Adipose tissue (tissue), 3 donors: Measurements from ENCODE around the gene TLE3. TPM values are rescaled to one million over a fixed set of nuclear protein-coding genes. Genes with fewer than 3 reads are reported as not detected.

ENCODE experiments used
- H3K27ac ChIP-seq: one replicate; pipeline ENCODE4 v1.5.1; 2013; ENCODE audit warnings: low read depth, low read length
- WGBS, 3 donors: extraction: QIAGEN DNeasy Blood & Tissue Kit; methylation state at CpG; one replicate each; pipeline ENCODE4 v1.1.7; 2013; 5-methylcytosine and 5-hydroxymethylcytosine counted together
- polyA plus RNA-seq, 3 donors: library from polyadenylated mRNA; stranded (reverse); fragments of 200-250 nt; gene quantifications; one replicate each; pipeline ENCODE4 v1.2.3, GENCODE V29; 2013
- donor health status: healthy with polysubstance abuse.
- donor health status: Bipolar disorder and iron deficiency.
- donor health status: healthy.

Gene TLE3
- polyA plus RNA-seq, 3 donors = 6.0 to 34.2 (median 31.4) TPM

DNA sequence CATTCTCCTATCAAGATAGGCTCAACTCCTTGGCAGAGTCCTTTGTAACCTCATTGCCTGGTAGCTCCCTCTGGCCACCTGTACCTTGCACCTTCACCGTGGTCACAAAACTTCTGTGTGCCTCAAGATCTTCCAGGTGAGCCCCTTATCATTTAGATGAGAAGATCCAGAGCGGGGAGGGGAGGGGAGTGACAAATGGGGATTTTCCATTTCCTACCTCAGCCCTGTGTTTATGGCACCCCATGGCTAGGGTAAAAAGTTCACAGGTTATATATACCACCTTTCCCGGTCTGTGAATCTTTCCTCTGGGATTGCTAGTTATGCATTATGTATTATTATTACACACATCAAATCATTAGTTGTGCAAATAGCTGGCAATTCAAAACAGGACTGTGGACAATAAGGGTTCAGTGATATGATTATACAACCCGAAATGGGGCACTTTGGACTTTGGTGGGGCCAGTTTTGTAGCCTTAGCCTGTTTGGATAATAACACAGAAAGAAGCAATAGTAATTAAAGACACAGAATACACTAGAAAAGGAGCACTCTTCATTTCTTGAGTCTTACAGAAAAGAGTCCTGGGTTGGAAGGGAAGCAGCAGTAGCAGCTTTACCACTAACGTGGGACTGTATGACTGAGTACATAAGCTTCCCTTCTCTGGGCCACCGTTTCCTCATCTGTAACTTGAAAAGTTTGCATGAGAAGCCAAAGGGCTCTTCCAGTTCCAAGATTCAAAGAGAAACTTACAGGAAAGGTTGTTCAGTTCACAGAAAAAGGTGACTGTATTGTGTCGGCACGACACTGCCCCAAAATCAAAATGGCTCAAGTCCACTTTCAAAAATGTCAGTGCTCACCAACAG is 7.1 kb downstream of the TLE3 start:
- H3K27ac ChIP-seq = no peak overlapping the region
- WGBS, 3 donors = 83 to 89% (median 88%) methylated on average over 8 of the region's 8 CpGs

DNA sequence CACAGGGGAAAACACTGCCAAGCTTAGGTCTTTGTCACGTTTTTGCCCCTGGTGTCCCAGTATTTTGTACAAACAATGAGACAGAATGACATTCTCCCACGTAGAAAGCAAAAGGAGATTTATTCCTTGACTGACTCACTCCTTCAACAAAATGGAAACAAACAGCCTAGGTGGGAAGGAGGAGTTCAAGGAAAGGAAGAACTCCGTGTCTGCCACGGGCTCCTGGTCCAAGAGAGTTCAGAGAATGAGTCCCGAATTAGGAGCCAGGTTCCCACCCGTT is 8.1 kb downstream of the TLE3 start:
- H3K27ac ChIP-seq = no peak overlapping the region
- WGBS, 3 donors = 61 to 82% (median 70%) methylated on average over 6 of the region's 6 CpGs

DNA sequence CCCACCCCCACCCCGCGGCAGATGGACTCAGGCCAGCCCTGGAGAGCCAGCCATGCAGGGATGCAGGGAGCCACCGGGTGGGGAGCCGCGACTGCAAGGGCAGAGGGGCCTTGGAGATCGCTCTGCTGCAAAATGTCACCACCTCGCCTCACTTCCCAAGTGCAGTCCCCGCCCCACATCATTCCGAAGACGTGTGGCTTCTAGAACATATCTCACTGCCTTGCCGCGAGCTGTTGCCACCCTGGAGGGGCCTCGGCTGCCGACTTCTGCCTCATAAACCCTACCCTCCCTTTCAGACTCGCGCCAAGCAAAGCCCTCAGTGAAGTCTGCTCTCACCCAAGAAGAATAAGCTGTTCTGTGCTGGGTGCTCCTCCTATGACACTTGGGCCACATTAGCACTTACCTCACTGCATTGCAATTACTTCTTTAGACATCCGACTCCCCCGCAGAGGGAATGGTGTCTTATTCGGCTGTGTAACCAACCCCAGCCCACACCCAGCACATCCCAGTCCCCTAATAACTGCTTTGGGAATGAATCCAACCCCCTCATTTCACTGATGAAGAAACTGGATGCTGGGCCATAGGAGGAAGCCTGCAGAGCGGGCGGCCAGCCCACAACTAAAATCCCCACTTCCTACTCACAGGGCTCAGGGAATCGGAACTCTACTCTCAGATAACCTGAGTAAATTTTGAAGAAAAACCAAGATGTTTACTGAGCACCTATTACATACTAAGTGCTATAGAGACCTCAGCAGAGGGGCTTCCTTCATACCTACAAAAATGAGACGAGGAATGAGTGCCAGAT is 8.6 kb downstream of the TLE3 start:
- WGBS, 3 donors = 58 to 73% (median 58%) methylated on average over 22 to 23 of the region's 23 CpGs
- no peak overlapping the region for H3K27ac ChIP-seq

DNA sequence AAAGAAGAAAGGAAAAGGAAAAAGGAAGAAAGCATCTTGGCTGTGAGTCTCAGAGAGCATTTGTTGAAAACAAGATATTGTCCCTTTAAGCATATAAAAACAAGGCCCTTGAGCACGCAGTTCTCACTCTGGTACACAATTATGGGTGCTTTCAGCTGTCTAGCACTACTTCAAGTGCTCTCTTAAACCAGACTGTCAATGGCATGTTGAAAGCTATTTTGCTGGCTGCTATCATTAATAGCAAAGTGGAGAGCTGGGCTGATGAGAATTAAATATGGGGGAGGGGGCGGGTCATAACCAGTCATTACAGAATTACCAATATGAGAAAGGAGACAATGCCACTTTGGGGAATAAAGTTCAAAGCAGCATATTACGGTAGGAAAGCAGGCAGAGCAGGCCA is 9.3 kb downstream of the TLE3 start:
- H3K27ac ChIP-seq = no peak overlapping the region
- WGBS, 3 donors = 64 to 83% (median 76%) methylated on average over 3 of the region's 3 CpGs

DNA sequence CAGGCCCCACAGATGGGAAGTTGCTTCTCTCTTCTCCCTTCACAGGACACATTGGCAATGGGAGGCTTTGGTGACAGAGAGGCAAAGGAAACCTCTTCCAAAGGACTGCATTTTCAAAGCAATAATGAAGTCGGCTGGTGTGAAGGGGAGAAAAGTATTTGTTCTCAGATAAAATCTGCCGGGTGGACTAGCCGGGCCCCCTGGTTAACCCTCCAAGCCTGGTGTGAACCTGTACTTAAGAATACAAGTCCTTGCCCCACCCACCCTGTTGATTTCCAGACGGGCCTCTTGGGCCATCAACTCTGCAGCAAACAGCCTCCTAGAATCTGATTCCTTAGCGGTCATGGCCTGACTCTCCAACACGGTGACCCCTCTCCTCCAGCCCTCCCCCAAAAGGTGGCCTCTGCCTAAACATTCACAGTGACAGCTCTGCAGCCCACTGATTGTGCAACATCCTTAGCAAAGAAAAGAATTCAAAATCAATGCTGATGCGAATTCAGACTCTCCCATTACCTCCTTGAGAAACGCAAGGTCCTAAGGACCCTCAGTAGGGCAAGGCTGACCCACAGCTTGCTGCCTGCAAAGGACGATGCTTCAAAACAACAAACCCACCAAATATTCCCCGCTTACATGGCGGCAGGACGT is 9.9 kb downstream of the TLE3 start:
- 75 to 89% (median 77%) methylated on average over 12 of the region's 12 CpGs for WGBS, 3 donors
- H3K27ac ChIP-seq = no peak overlapping the region

DNA sequence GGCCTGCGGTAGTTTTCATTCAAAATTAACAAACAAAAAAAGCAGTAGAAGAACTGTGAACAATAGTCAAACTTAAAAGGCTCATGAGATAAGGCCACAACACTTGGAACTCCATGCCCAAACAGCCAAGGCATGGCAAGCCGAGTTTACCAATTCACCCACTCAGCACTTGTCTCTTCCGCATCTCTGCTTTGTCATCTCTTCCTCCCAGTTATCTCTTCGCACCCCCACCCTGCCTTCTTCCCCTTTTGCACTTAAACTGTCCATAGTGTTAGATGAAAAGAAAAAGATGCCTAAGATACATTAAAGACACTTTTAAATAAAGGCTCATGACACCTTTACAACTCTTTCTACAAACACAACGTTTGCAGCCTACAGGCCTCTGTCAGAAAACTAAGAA is 11.1 kb downstream of the TLE3 start:
- 58 to 84% (median 62%) methylated on average over 5 of the region's 5 CpGs for WGBS, 3 donors
- no peak overlapping the region for H3K27ac ChIP-seq

DNA sequence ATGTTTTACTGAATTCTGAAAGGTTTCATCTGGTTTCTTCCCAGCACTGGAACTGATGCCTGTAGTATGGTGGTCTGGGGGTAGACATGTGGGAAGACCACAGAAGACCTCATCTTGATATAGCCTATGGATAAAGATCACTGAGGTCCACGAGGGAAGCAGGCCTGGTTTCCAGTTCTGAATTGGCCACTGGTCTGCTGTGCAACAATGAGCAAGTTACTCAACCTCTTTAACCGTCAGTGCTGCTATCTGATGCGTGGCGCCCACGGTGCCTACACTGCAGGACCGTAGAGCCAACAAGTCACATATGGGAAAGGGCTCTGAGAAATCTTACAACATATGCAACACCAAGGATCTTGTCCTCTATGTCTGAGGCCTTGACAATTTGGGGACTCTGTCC is 13.3 kb downstream of the TLE3 start:
- WGBS, 3 donors = 79 to 95% (median 85%) methylated on average over 6 of the region's 6 CpGs

DNA sequence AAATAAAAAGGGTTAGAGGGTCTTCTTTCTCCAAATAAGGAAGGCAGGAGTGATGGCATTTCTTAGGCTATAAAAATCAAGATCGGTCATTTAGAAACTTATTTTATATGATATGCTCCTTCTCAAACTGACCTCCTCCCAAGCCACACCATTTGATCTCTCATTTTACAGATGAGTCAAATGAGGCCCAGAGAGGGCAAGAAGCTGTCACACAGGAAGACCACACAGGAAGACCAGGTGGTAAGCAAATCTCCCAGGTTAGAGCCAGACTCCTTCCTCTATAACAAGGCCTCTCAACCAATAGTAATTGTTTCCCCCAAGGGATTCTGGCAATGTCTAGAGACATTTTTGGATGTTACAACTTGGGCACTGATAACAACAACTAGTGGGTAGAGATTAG is 13.8 kb downstream of the TLE3 start:
- WGBS, 3 donors = 96 to 100% (median 100%) methylated on average over 1 of the region's 1 CpG
- H3K27ac ChIP-seq = no peak overlapping the region

More for the DNA sequence above, 13.3 kb downstream of the TLE3 start:
- H3K27ac ChIP-seq = no peak overlapping the region

DNA sequence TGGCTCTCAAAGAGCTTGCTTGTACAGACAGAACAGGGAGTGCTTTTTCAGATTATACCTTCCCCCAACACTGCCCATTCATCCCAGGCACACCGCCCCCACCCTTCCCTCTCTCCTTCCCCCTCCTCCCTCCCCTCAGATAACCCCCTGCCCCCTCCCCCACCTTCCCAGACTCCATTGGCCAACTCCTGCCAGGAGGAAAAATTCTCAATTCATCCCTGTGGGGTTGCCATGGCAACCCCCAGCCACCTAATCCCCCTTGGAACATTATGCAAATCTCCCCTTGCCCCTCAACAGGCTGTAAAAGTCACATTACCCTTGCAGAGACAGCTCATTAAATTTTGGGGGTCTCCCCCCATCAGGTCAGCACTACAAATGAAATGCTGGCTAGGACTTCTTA is 14.3 kb downstream of the TLE3 start:
- H3K27ac ChIP-seq = no peak overlapping the region
- WGBS, 3 donors = 80 to 100% (median 100%) methylated on average over 1 of the region's 1 CpG

DNA sequence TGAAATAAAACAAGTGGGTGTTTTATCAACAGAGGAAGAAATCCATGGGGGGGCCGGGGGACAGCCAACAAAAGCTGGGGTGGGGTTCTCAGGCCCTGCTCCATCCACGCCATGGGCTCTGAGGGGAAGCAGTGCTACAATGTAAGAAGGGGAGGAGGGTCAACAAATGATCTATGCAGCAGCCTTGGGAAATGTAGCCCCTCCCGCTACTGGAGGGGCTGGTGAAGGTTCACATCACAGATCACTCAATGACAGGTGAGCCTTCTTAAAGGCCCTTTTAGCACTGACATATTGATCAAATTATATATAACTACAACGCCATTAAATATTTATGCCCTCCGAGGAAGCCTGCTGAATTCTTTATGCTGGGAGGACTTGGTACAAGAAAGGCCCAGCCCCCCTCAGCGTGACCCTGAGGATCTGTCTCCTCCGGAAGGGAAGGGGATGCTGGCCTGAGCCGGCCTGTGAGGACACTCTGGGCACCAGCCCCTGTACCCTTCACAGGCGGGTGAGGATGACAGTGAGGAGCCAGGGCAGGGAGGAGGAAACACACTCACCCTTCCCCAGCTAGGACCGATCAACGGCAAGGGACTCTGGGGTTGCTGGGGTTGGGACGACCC is 15.3 kb downstream of the TLE3 start:
- 89 to 96% (median 93%) methylated on average over 12 of the region's 12 CpGs for WGBS, 3 donors
- no peak overlapping the region for H3K27ac ChIP-seq

DNA sequence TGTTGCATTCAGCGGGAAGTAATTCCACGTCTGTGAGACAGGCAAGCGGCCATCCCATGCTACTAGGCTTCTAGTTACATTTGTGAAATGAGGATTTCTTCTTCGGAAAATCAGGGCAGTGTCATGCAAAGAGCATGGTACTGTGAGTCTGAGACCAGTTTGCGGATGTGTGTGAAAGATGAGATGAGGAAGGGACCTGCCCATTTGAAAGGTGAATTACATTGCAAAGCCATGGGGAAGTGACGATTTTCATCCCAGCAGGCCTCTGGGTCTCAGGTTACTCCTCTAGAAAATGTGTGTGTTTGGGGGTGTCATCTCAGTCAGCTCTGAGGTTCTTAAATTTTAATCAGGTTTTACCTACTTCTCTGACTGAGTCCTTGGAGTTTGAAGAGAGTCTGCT is 16.1 kb downstream of the TLE3 start:
- 81 to 88% (median 88%) methylated on average over 6 of the region's 6 CpGs for WGBS, 3 donors
- no peak overlapping the region for H3K27ac ChIP-seq

DNA sequence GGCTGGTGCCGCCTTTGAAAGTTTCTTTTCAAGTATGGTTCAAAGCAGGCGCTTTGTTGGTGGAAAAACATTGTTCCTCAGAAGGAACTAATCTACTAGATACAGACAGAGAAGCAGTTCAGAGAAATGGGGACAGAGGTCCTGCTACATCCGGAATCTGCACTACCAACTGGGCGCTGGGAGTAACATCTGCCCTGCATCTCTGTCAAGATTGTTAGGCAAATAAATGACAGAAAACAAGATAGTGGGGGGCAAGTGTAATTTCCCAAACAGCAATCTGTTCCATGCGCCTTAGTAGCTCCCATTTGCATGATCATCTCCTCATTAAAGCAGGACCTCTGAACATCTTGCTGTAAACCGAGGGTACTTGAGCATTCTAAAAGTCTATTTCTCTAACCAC is 17.4 kb downstream of the TLE3 start:
- H3K27ac ChIP-seq = no peak overlapping the region
- WGBS, 3 donors = 64 to 92% (median 79%) methylated on average over 6 of the region's 6 CpGs

DNA sequence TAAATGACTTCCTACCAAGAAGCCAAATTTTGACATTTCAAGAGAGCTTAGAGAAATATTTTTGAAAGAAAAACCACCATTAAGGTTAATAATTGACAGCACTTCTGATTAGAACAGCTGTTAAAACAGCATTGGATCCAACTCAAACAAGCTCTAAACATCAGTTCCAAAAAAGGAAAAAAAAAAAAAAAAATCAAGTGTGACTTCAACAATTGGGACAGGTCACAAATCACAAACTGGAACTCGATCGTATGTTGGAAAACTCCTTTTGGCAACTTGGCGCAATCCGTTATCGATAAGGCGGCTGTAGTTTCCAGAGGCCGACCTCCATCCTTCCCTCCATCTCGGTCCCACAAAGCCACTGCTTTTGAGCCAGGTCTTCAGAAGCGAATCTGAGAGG is 17.8 kb downstream of the TLE3 start:
- WGBS, 3 donors = 26 to 94% (median 80%) methylated on average over 9 of the region's 9 CpGs
- no peak overlapping the region for H3K27ac ChIP-seq

DNA sequence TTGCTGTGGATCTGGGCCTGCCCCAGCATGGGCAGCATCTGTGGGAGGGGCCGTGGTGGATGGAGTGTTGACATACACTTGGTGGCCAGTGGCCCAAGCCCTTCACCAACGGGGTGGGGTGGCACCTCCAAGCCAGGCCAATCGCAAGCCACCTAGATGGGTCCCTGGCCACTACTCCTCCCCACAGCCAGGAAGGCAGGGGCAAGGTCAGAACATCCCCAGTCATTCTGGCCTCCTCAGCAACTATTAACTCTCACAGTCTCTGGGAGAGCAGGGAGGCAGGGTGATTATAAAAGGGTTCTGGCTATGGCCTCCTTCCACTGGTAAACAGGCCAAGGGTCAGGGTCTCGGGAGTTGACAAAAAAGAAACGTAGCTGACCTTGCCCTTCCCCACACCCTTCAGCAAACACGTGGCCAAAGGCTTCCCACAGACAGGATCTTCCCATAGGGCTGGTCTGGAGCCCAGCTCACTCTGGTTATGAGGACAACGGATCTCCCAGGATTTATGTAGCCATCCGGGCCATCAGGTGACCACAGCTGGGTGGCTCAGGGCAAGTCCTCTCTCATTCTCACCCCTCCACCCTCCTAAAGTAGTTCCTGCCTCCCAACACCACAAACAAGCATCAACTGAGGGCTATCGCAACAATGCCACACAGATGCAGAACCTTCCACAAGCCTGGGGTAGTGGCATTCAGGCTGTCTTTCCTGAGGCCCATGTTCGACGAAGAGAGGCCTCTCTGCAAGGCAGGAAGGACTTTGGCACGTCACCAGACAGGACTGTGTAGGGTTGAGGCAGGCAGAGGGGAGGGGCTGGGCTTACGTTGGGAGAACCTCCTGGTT is 18.9 kb downstream of the TLE3 start:
- no peak overlapping the region for H3K27ac ChIP-seq
- 60 to 73% (median 67%) methylated on average over 13 of the region's 13 CpGs for WGBS, 3 donors

DNA sequence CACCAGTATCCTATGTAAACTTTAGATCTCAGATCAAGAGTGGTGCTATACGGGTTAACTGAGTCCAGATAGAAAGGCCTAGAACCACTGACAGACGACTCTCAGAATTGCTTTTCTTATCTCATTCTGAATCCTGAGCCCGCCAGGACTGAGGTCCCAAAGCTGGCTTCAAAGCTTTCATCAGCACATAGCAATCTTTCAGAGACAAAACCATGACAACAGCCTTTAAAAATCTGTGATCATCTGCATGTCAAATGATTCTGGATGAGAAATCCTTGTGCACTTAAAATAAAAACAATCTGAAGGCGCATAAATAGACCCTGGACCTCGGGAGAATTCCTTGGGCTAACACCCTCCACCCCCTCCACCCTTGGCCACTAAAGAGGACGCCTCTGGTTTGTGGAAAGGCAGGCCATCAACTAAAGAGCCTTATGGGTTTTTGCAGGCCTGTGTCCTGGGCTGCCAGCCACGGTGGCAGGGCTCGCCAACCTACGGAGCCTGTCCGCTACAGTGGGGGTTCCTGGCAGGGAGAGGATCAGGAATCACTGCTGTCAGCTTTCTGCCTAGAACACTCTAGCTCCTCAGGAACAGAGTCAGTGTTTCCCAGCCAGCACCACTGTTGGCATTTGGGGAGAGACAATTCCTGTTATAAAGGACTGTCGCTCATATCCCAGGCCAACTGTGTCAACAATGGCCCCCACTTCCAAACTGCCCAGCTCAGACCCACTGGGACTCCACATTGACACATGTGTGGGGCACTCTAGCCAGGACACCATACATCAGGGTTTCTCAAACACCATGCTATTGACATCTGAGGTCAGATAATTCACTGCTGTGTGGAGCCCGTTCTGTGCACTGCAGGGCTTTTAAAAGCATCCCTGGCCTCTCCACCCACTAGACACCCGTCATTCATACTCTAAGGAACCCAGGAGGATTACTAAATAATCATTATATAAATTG is 20.2 kb downstream of the TLE3 start:
- no peak overlapping the region for H3K27ac ChIP-seq
- WGBS, 3 donors = 68 to 86% (median 70%) methylated on average over 13 of the region's 13 CpGs

DNA sequence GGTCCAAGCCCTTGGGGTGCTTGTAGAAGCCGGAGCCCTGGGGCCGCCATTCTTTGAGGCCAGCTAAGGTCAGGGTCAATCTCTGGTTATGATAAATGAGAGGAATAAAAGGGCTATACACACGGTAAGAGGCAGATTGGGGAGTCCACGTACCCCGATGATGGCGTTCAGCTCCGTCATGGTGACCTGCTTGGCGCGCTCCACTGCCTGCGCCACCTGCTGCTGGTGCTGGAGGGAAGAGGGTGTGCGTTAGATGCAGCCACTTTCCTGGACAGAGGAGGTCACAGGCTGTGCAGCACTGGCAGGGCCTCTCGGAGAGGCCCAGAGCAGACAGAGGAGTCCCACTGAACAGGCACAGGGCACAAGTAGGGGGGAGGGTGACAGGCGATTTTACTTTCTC is 23.3 kb downstream of the TLE3 start:
- 97 to 98% (median 97%) methylated on average over 13 of the region's 13 CpGs for WGBS, 3 donors
- no peak overlapping the region for H3K27ac ChIP-seq

DNA sequence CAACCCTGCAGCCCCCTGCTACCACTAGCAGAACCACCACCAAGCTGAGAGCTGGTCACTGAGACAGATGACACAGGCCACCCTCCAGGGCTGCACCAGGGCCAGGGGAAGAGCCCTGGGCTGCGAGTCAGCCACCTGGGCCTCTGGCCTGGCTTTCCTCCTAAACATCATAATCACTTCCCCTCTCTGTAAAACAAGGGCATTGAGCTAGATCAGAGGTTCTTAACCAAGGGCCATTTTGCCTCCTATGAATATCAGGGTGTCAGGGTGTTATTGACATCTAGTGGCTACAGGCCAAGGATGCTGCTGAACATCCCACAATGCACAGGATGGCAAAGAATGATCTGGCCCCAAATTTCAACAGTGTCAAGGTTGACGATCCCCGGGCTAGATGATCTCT is 25.2 kb downstream of the TLE3 start:
- 94 to 100% (median 94%) methylated on average over 3 of the region's 3 CpGs for WGBS, 3 donors
- no peak overlapping the region for H3K27ac ChIP-seq
